ENCODE measurements around the gene MLPH.

GRCh38 chr2:237474442-237474911 lies 12.6 kb upstream of the MLPH start:
- TF ChIP-seq CTCF (IDR thresholded peaks at IDR 0.05) (no peak), POLR2A (IDR thresholded peaks at IDR 0.05) (no peak), EP300 (IDR thresholded peaks at IDR 0.05) (no peak)
